ENCODE measurements around the gene DST. TPM values are rescaled to one million over a fixed set of nuclear protein-coding genes. Genes with fewer than 3 reads are reported as not detected.

DST gene
- polyA plus RNA-seq, 1 of the 3 experiments (the other 2 are of a cell fraction), result 64.3 TPM

- TF ChIP-seq RAD21 (IDR thresholded peaks at IDR 0.05; ENCODE audit: low read length), result no peak; the same call in 1 of the 2 replicates
Observed at GRCh38 chr6:56555438-56555872, 87.2 kb downstream of the DST start (continued).

GRCh38 chr6:56552187-56553130 is 90.2 kb downstream of the DST start:
- TF ChIP-seq EZH2phosphoT487 (IDR thresholded peaks at IDR 0.05; ENCODE audit: borderline replicate concordance, low read depth), result no peak
- peak; percentile 41; the same call in 1 of the 2 replicates for TF ChIP-seq FOSL2 (IDR thresholded peaks at IDR 0.05; ENCODE audit: borderline replicate concordance, low read depth)
- no peaks in the 10 kb centered on the region for H3K27me3 ChIP-seq (ENCODE audit: insufficient read depth)
- H3K36me3 ChIP-seq (replicated peaks in 1 of 2; ENCODE audit: control insufficient read depth in 1 of 2, insufficient read depth in 2 of 2, low read length in 1 of 2), result peaks cover 42 to 55% of the 10 kb centered on the region in 2 experiments
- POLR2A ChIA-PET, result no interaction called here
- no peak overlapping the region for H2AFZ ChIP-seq (ENCODE audit: low read depth)
- peaks cover 22 to 27% of the 10 kb centered on the region in 2 experiments; a peak in 3 of 4 replicates for H3K4me1 ChIP-seq (ENCODE audit: control insufficient read depth in 1 of 2, insufficient read depth in 2 of 2, low read depth in 1 of 2, low read length in 1 of 2)
- no peaks in the 10 kb centered on the region for H3K9me2 ChIP-seq
- H4K20me1 ChIP-seq (ENCODE audit: insufficient read depth), result peaks cover 22% of the 10 kb centered on the region; the same call in 1 of the 2 replicates
- no peak for DNase-seq
- WGBS (ENCODE audit: low lambda C conversion rate), result 94% methylated on average over 6 of the region's 7 CpGs
- H3F3A ChIP-seq (replicated peaks; ENCODE audit: insufficient read depth), result peaks cover 31% of the 10 kb centered on the region
- peak overlapping the region; percentile 60 to 76 for H3K27ac ChIP-seq (ENCODE audit: low read depth in 2 of 2, low read length in 1 of 2)
- H3K9me3 ChIP-seq, result no peaks in the 10 kb centered on the region
- H3K4me2 ChIP-seq, result no peak overlapping the region
- peaks cover 47% of the 10 kb centered on the region for H3K79me2 ChIP-seq (ENCODE audit: insufficient read depth)
- CTCF ChIA-PET, result interaction anchor here (0.6 to 4.9 kb wide), 9 partner anchors 8 to 238 kb away, joined by 3 to 53 read pairs (median 5); no protein-coding TSS in a partner anchor
- no peak overlapping the region for H3K9ac ChIP-seq
- H3K4me3 ChIP-seq (ENCODE audit: low read depth in 2 of 2, low read length in 1 of 2), result no peak overlapping the region

GRCh38 chr6:56551409-56552120 is 91.1 kb downstream of the DST start:
- peak; percentile 48 for DNase-seq
- peaks cover 22% of the 10 kb centered on the region; the same call in 1 of the 2 replicates for H4K20me1 ChIP-seq (ENCODE audit: insufficient read depth)
- no peaks in the 10 kb centered on the region for H3K9me3 ChIP-seq
- H3K9ac ChIP-seq, result no peak overlapping the region
- peaks cover 56% of the 10 kb centered on the region for H3K79me2 ChIP-seq (ENCODE audit: insufficient read depth)
- ChIA-PET CTCF (interaction anchor here (0.8 to 4.9 kb wide), 8 partner anchors 9 to 182 kb away, joined by 3 to 53 read pairs (median 6); no protein-coding TSS in a partner anchor), POLR2A (no interaction called here)
- H3K4me1 ChIP-seq (ENCODE audit: control insufficient read depth in 1 of 2, insufficient read depth in 2 of 2, low read depth in 1 of 2, low read length in 1 of 2), result peaks cover 22 to 29% of the 10 kb centered on the region in 2 experiments; a peak in 3 of 4 replicates
- H3K4me3 ChIP-seq (ENCODE audit: low read depth in 2 of 2, low read length in 1 of 2), result no peak overlapping the region
- TF ChIP-seq GATA2 (CRISPR knock-in tag; IDR thresholded peaks at IDR 0.05), result peak; percentile 68
- peak; percentile 32 for TF ChIP-seq TCF12 (IDR thresholded peaks at IDR 0.05)
- peak; percentile 58 for TF ChIP-seq NFIC (IDR thresholded peaks at IDR 0.05; ENCODE audit: borderline replicate concordance)
- TF ChIP-seq ZBTB33 (IDR thresholded peaks at IDR 0.05; ENCODE audit: borderline replicate concordance, low read depth), result no peak
- TF ChIP-seq EP300 (IDR thresholded peaks at IDR 0.05; ENCODE audit: borderline replicate concordance in 1 of 2, low read depth in 1 of 2, low read length in 1 of 2), result peak in 1 of 2 experiments; percentile 39; a peak in 1 of 4 replicates
- 0 out of 2 replicates have a peak, but pooled peaks have one; percentile 4 for TF ChIP-seq RAD21 (IDR thresholded peaks at IDR 0.05; ENCODE audit: low read length)
- WGBS (ENCODE audit: low lambda C conversion rate), result 70% methylated on average over 3 of the region's 3 CpGs
- H3F3A ChIP-seq (replicated peaks; ENCODE audit: insufficient read depth), result peaks cover 31% of the 10 kb centered on the region
- H3K27ac ChIP-seq (ENCODE audit: low read depth in 2 of 2, low read length in 1 of 2), result peak overlapping the region; percentile 60 to 76; a peak in 3 of 4 replicates
- no peaks in the 10 kb centered on the region for H3K9me2 ChIP-seq
- peaks cover 35 to 54% of the 10 kb centered on the region in 2 experiments for H3K36me3 ChIP-seq (replicated peaks in 1 of 2; ENCODE audit: control insufficient read depth in 1 of 2, insufficient read depth in 2 of 2, low read length in 1 of 2)
- no peak overlapping the region for H2AFZ ChIP-seq (ENCODE audit: low read depth)
- no peak overlapping the region for H3K4me2 ChIP-seq
- H3K27me3 ChIP-seq (ENCODE audit: insufficient read depth), result no peaks in the 10 kb centered on the region

All from SK-N-SH (cell line).